WTC11 (cell line): ENCODE measurements around the gene LRRC18. TPM values are rescaled to one million over a fixed set of nuclear protein-coding genes. Genes with fewer than 3 reads are reported as not detected.

ENCODE experiments used
- ATAC-seq: fragments of 200-7000 bp; cut with Tn5 transposase; 2 replicates; pipeline ENCODE4 v1.10.0; 2021; ENCODE audit warnings: mild to moderate bottlenecking, moderate library complexity
- CTCF ChIA-PET: fragments of 300-600 bp; sonication (Branson Sonifier 250); formaldehyde crosslinking; loops from one replicate; lab custom pipeline; 2021; ENCODE audit warnings: antibody characterized with exemption; lab: Charles Lee
- POLR2A ChIA-PET: fragments of 350-600 bp; sonication (Branson Sonifier 250); formaldehyde crosslinking; loops from one replicate; lab custom pipeline; 2021; ENCODE audit warnings: antibody characterized with exemption; lab: Charles Lee
- DNase-seq: peaks from one replicate; pipeline ENCODE4 v3.0.0; 2021; ENCODE audit warnings: low spot score
- H3K27ac Mint-ChIP-seq: 2 replicates; pipeline ENCODE4 v1.8.0; 2021; ENCODE audit warnings: mixed read lengths
- H3K27me3 Mint-ChIP-seq: 2 replicates; pipeline ENCODE4 v1.8.0; 2021; ENCODE audit warnings: low read depth, mild to moderate bottlenecking, moderate library complexity, mixed read lengths
- H3K36me3 Mint-ChIP-seq: 2 replicates; pipeline ENCODE4 v1.8.0; 2021; ENCODE audit warnings: mixed read lengths
- H3K4me1 Mint-ChIP-seq: 2 replicates; pipeline ENCODE4 v1.8.0; 2022; ENCODE audit warnings: mixed read lengths
- H3K4me3 Mint-ChIP-seq: 2 replicates; pipeline ENCODE4 v1.8.0; 2021; ENCODE audit warnings: mild to moderate bottlenecking, moderate library complexity, mixed read lengths
- H3K9me3 Mint-ChIP-seq: 2 replicates; pipeline ENCODE4 v1.8.0; 2021; ENCODE audit warnings: mixed read lengths
- CBFB ChIP-seq: sonication (generic); formaldehyde crosslinking; IDR thresholded peaks from 2 replicates; pipeline ENCODE4 v1.8.1; 2022; ENCODE audit warnings: mild to moderate bottlenecking, low read depth, missing genetic modification reagents
- CREB1 ChIP-seq: sonication (generic); formaldehyde crosslinking; IDR thresholded peaks from 2 replicates; pipeline ENCODE4 v1.8.0; 2023; ENCODE audit warnings: mild to moderate bottlenecking, missing genetic modification reagents
- CREM ChIP-seq: sonication (generic); formaldehyde crosslinking; IDR thresholded peaks from 2 replicates; pipeline ENCODE4 v1.8.1; 2022; ENCODE audit warnings: mild to moderate bottlenecking, missing genetic modification reagents, moderate library complexity
- FOXJ3 ChIP-seq: sonication (generic); formaldehyde crosslinking; IDR thresholded peaks from 2 replicates; pipeline ENCODE4 v1.9.0; 2021; ENCODE audit warnings: missing genetic modification reagents, mild to moderate bottlenecking, borderline replicate concordance
- GTF2I ChIP-seq: fragments of 250-450 bp; sonication (Bioruptor Pico); conservative IDR thresholded peaks from 2 replicates; pipeline ENCODE4 v1.4.0; 2021; ENCODE audit warnings: mild to moderate bottlenecking
- IRF2 ChIP-seq: sonication (generic); formaldehyde crosslinking; IDR thresholded peaks from 2 replicates; pipeline ENCODE4 v1.8.0; 2022; ENCODE audit warnings: low read depth, missing genetic modification reagents, borderline replicate concordance
- JAZF1 ChIP-seq: fragments of 250-450 bp; sonication (Bioruptor Pico); IDR thresholded peaks from 2 replicates; pipeline ENCODE4 v1.9.0; 2021; ENCODE audit warnings: moderate library complexity, mild to moderate bottlenecking, inconsistent platforms
- SMAD3 ChIP-seq: sonication (generic); formaldehyde crosslinking; IDR thresholded peaks from 2 replicates; pipeline ENCODE4 v1.8.0; 2022; ENCODE audit warnings: missing genetic modification reagents, mild to moderate bottlenecking, borderline replicate concordance
- SMAD4 ChIP-seq: sonication (generic); formaldehyde crosslinking; IDR thresholded peaks from 2 replicates; pipeline ENCODE4 v1.8.0; 2022; ENCODE audit warnings: mild to moderate bottlenecking, missing genetic modification reagents
- SOX15 ChIP-seq: fragments of 250-450 bp; sonication (Bioruptor Pico); IDR thresholded peaks from 2 replicates; pipeline ENCODE4 v1.9.0; 2021; ENCODE audit warnings: mild to moderate bottlenecking
- TP53 ChIP-seq: sonication (generic); formaldehyde crosslinking; IDR thresholded peaks from 2 replicates; pipeline ENCODE4 v1.8.1; 2023; ENCODE audit warnings: mild to moderate bottlenecking, missing genetic modification reagents
- ZNF121 ChIP-seq: sonication (generic); formaldehyde crosslinking; IDR thresholded peaks from 2 replicates; pipeline ENCODE4 v1.8.0; 2023; ENCODE audit warnings: missing genetic modification reagents
- ZNF138 ChIP-seq: sonication (generic); formaldehyde crosslinking; conservative IDR thresholded peaks from 2 replicates; pipeline ENCODE4 v1.8.1; 2022; ENCODE audit warnings: mild to moderate bottlenecking, moderate library complexity, missing genetic modification reagents
- ZNF263 ChIP-seq: sonication (generic); formaldehyde crosslinking; IDR thresholded peaks from 2 replicates; pipeline ENCODE4 v1.8.1; 2022; ENCODE audit warnings: low read depth, mild to moderate bottlenecking, moderate library complexity, missing genetic modification reagents
- total RNA-seq: library from RNA; stranded (reverse); gene quantifications from 3 replicates; pipeline ENCODE4 v1.2.3, GENCODE V29; 2021
- TF ChIP-seq, protein P1 (sequence below): sonication (generic); formaldehyde crosslinking; IDR thresholded peaks from 2 replicates; pipeline ENCODE4 v1.8.1; 2023; ENCODE audit warnings: mild to moderate bottlenecking, moderate library complexity, missing genetic modification reagents
- TF ChIP-seq, protein P2 (sequence below): sonication (generic); formaldehyde crosslinking; IDR thresholded peaks from 2 replicates; pipeline ENCODE4 v1.8.1; 2022; ENCODE audit warnings: low read depth, mild to moderate bottlenecking, moderate library complexity, missing genetic modification reagents, borderline replicate concordance
- TF ChIP-seq, protein P3 (sequence below): sonication (generic); formaldehyde crosslinking; IDR thresholded peaks from 2 replicates; pipeline ENCODE4 v1.8.1; 2023; ENCODE audit warnings: mild to moderate bottlenecking, missing genetic modification reagents, moderate library complexity
- TF ChIP-seq, protein P4 (sequence below): sonication (generic); formaldehyde crosslinking; IDR thresholded peaks from 2 replicates; pipeline ENCODE4 v1.8.1; 2022; ENCODE audit warnings: mild to moderate bottlenecking, missing genetic modification reagents, moderate library complexity, borderline replicate concordance
- TF ChIP-seq, protein P5 (sequence below): sonication (generic); formaldehyde crosslinking; IDR thresholded peaks from 2 replicates; pipeline ENCODE4 v1.8.0; 2022; ENCODE audit warnings: mild to moderate bottlenecking, missing genetic modification reagents
- TF ChIP-seq, protein P6 (sequence below): sonication (generic); formaldehyde crosslinking; IDR thresholded peaks from 2 replicates; pipeline ENCODE4 v1.8.0; 2022; ENCODE audit warnings: mild to moderate bottlenecking, missing genetic modification reagents
- TF ChIP-seq, protein P7 (sequence below): fragments of 250-450 bp; sonication (Bioruptor Pico); IDR thresholded peaks from 2 replicates; pipeline ENCODE4 v1.9.0; 2021; ENCODE audit warnings: mild to moderate bottlenecking

The LRRC18 gene
- total RNA-seq, 1 experiment from 2014 or later = not detected

DNA sequence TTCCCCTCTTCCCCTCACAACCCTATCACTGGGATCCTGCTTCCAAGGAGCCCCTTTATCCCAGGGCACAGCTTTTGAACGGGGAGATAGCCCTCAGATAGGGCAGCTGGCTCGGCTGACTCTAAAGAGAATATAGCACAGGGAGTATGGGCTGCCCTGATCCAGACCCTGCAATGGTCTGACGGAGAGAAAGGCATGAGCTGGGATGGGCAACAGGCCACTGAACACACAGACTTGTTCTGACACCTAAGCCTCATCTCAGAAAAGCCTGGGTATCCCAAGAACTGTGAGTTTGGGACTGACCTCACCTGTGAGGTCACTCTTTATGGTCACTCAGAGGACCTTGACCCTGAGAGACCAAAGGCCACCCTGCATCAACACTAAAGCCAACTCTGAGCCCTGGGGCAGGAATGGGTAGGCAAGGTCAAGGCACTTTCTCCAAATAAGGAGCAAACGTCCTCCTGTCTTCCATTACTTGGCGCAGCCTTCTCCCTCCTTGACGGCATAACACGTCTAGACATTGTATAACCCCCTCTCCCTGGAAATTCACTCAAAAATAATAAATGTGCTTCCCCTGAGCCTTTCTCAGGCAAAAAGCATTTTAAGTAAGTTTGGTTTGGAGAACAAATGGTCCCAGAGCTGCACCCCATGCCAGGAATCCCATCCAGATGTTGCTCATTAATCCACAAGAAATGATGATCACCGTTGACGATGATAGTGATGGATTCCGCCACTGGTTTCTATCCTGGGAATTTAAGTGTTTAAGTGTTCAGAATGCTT lies 8.2 kb upstream of the LRRC18 start:
- CTCF ChIA-PET = interaction anchor here (1.0 to 1.4 kb wide), 3 partner anchors 214 to 291 kb away, joined by 3 to 4 read pairs (median 3); no protein-coding TSS in a partner anchor

DNA sequence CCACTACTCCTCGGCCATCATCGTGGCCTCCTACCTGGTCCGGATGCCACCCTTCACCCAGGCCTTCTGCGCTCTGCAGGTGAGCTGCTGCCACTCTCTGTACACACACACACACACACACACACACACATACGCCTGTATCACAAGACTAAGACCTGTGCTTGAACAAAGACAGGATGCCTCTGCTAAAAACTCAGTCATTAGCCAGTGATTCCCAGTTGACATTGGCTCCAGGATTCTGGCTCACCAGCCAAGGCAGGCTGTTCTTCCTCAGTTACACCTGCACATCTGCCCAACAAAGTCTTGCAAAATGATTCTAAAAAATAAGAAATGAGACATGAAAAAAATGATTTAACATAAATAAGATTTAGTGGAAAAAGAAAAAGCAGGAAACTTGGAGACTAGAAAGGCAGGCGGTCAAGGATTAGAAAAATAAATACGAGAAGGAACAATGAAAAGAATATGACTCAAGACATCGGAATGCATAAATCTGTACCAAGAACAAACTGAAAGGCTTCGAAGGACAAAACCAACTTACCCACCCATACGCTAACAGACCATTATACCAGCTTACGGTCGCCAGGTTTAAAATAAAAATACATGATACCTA lies 7.4 kb upstream of the LRRC18 start:
- ChIA-PET POLR2A (no interaction called here), CTCF (interaction anchor here (1.2 to 1.4 kb wide), 2 partner anchors 214 to 289 kb away, joined by 3 to 4 read pairs; no protein-coding TSS in a partner anchor)
- ATAC-seq = no peak
- H3K4me3 Mint-ChIP-seq = no peak overlapping the region
- H3K4me1 Mint-ChIP-seq = peaks cover 12% of the 10 kb centered on the region
- no peaks in the 10 kb centered on the region for H3K36me3 Mint-ChIP-seq
- no peak for TF ChIP-seq ZNF138 (CRISPR knock-in tag)
- no peak for TF ChIP-seq CREM (CRISPR knock-in tag)
- no peak for TF ChIP-seq GTF2I (CRISPR knock-in tag)
- TF ChIP-seq TP53 (CRISPR knock-in tag) = no peak
- TF ChIP-seq, protein P1, sequence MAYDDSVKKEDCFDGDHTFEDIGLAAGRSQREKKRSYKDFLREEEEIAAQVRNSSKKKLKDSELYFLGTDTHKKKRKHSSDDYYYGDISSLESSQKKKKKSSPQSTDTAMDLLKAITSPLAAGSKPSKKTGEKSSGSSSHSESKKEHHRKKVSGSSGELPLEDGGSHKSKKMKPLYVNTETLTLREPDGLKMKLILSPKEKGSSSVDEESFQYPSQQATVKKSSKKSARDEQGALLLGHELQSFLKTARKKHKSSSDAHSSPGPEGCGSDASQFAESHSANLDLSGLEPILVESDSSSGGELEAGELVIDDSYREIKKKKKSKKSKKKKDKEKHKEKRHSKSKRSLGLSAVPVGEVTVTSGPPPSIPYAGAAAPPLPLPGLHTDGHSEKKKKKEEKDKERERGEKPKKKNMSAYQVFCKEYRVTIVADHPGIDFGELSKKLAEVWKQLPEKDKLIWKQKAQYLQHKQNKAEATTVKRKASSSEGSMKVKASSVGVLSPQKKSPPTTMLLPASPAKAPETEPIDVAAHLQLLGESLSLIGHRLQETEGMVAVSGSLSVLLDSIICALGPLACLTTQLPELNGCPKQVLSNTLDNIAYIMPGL (CRISPR knock-in tag) = no peak
- no peak for TF ChIP-seq ZNF121 (CRISPR knock-in tag)
- TF ChIP-seq, protein P2, sequence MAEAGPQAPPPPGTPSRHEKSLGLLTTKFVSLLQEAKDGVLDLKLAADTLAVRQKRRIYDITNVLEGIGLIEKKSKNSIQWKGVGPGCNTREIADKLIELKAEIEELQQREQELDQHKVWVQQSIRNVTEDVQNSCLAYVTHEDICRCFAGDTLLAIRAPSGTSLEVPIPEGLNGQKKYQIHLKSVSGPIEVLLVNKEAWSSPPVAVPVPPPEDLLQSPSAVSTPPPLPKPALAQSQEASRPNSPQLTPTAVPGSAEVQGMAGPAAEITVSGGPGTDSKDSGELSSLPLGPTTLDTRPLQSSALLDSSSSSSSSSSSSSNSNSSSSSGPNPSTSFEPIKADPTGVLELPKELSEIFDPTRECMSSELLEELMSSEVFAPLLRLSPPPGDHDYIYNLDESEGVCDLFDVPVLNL (CRISPR knock-in tag) = no peak
- TF ChIP-seq CREB1 = no peak
- TF ChIP-seq, protein P3, sequence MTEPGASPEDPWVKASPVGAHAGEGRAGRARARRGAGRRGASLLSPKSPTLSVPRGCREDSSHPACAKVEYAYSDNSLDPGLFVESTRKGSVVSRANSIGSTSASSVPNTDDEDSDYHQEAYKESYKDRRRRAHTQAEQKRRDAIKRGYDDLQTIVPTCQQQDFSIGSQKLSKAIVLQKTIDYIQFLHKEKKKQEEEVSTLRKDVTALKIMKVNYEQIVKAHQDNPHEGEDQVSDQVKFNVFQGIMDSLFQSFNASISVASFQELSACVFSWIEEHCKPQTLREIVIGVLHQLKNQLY (CRISPR knock-in tag) = no peak
- DNase-seq = no peak
- H3K27me3 Mint-ChIP-seq = no peaks in the 10 kb centered on the region
- no peak overlapping the region for H3K27ac Mint-ChIP-seq
- H3K9me3 Mint-ChIP-seq = no peaks in the 10 kb centered on the region

More for the DNA sequence above, 8.2 kb upstream of the LRRC18 start:
- Mint-ChIP-seq H3K27ac (no peak overlapping the region), H3K36me3 (no peaks in the 10 kb centered on the region)
- DNase-seq = no peak
- TF ChIP-seq SMAD4 (CRISPR knock-in tag) = no peak
- TF ChIP-seq, protein P4, sequence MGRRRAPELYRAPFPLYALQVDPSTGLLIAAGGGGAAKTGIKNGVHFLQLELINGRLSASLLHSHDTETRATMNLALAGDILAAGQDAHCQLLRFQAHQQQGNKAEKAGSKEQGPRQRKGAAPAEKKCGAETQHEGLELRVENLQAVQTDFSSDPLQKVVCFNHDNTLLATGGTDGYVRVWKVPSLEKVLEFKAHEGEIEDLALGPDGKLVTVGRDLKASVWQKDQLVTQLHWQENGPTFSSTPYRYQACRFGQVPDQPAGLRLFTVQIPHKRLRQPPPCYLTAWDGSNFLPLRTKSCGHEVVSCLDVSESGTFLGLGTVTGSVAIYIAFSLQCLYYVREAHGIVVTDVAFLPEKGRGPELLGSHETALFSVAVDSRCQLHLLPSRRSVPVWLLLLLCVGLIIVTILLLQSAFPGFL (CRISPR knock-in tag) = no peak
- TF ChIP-seq CBFB (CRISPR knock-in tag) = no peak
- TF ChIP-seq, protein P5, sequence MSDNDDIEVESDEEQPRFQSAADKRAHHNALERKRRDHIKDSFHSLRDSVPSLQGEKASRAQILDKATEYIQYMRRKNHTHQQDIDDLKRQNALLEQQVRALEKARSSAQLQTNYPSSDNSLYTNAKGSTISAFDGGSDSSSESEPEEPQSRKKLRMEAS (CRISPR knock-in tag) = no peak
- TF ChIP-seq ZNF263 = no peak
- TF ChIP-seq SMAD3 (CRISPR knock-in tag) = no peak
- TF ChIP-seq, protein P2 (CRISPR knock-in tag) = no peak
- TF ChIP-seq CREB1 = no peak
- no peak for TF ChIP-seq SOX15 (CRISPR knock-in tag)
- TF ChIP-seq, protein P6, sequence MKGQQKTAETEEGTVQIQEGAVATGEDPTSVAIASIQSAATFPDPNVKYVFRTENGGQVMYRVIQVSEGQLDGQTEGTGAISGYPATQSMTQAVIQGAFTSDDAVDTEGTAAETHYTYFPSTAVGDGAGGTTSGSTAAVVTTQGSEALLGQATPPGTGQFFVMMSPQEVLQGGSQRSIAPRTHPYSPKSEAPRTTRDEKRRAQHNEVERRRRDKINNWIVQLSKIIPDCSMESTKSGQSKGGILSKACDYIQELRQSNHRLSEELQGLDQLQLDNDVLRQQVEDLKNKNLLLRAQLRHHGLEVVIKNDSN (CRISPR knock-in tag) = no peak
- TF ChIP-seq, protein P7, sequence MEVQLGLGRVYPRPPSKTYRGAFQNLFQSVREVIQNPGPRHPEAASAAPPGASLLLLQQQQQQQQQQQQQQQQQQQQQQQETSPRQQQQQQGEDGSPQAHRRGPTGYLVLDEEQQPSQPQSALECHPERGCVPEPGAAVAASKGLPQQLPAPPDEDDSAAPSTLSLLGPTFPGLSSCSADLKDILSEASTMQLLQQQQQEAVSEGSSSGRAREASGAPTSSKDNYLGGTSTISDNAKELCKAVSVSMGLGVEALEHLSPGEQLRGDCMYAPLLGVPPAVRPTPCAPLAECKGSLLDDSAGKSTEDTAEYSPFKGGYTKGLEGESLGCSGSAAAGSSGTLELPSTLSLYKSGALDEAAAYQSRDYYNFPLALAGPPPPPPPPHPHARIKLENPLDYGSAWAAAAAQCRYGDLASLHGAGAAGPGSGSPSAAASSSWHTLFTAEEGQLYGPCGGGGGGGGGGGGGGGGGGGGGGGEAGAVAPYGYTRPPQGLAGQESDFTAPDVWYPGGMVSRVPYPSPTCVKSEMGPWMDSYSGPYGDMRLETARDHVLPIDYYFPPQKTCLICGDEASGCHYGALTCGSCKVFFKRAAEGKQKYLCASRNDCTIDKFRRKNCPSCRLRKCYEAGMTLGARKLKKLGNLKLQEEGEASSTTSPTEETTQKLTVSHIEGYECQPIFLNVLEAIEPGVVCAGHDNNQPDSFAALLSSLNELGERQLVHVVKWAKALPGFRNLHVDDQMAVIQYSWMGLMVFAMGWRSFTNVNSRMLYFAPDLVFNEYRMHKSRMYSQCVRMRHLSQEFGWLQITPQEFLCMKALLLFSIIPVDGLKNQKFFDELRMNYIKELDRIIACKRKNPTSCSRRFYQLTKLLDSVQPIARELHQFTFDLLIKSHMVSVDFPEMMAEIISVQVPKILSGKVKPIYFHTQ (CRISPR knock-in tag) = no peak
- TF ChIP-seq, protein P1 (CRISPR knock-in tag) = no peak
- TF ChIP-seq JAZF1 (CRISPR knock-in tag) = no peak
- TF ChIP-seq IRF2 (CRISPR knock-in tag) = no peak
- no peak for TF ChIP-seq FOXJ3
- TF ChIP-seq, all 79 proteins: peak for 0
- Mint-ChIP-seq H3K9me3 (no peaks in the 10 kb centered on the region), H3K27me3 (no peaks in the 10 kb centered on the region), H3K4me3 (no peak overlapping the region), H3K4me1 (peaks cover 12% of the 10 kb centered on the region)
- POLR2A ChIA-PET = no interaction called here
- ATAC-seq = no peak
